HG02763 (cell line): Measurements from ENCODE around the gene IBSP.
A peak's percentile ranks its signal among the peaks of the same experiment; 100 is the strongest.

Source experiments
- ATAC-seq: cut with Tn5 transposase; IDR thresholded peaks from one replicate; pipeline ENCODE4 v1.9.1; 2021; ENCODE audit warnings: mild to moderate bottlenecking, moderate library complexity; ENCODE audit not compliant: unreplicated experiment

Gene IBSP

DNA sequence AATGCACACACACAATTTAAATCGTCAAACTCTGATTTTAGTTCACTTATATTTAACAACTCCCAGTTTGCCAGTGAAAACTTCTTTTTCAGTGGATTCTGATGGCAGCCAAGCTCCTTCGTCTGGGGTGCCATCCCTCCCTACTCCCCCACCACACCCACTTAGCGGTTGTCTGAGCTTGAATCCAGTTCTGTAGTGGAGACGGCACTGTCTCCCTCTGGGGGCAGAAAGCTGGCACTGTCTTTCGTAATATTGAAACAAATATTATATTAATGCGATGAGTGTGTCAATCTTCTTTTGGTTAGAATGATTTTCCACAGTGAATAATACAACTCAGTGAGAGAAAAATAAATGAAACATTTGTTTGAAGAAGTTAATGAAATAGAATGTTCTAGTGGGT, 38.9 kb downstream of the IBSP start:
- no peak for ATAC-seq

DNA sequence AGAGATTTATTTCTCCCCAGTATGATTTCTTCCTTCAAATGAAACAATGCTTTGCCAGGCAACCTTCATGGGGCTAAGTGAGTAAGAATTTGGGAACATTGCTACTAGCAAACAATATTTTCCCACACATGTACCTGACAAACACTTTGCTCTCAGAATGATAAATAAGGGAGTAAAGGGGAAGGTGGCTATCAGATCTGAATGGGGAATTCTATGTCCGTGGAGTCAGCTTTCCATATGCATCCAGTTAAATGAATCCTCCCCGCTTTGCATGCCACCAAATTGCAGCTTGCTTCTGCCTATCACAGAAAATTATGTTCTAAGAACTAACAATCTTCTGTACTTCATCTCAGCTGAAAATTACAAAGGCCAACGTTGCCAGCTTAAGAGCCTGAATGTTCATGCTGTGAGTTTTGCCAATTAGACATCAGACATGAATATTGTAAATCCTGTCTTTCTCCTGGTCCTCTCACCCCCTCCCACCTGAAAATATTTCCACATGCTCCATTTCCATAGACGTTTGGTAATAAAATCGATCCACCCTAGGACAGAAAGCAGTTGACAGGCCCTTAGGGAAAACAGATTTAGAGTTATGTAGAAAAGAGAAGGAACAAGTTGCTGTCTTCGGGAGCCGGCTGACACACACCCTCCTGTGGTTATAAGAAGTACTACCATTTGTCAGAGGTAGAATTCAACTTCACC, 39.7 kb downstream of the IBSP start:
- ATAC-seq: no peak

DNA sequence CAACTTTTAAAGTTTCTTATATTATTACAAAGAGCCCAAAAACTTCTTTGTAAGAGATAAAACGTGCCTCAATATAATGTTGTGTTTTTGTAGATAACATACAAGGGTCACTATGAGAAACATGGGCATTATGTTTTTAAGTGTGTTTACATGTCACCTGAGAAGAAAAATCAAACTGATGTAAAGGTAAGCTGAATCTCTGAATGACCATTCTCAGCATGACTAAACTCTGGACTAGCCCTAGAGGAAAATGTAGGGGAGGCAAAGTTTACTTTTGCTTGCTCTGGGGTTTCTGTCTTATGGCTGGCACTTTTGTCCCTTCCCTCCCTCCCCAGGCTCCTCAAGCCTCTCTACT, 40.2 kb downstream of the IBSP start:
- ATAC-seq: no peak

DNA sequence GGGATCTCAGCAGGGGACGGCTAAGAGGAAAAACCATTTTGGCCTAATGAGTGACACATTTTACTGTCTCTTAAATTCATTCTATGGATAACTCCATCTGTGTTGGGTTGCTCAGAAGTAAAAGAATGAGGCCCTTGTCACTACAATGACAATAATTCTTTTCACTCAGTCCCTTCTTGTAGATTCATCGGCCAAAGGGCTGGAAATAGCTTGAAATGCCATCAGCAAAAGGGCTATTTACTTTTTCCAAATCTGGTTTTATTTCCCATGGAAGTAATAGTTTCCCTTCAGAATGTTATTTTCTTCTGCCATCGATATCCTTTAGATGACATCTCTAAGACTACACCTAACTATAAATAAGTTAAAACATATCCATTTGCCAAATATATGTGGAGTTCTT, 40.8 kb downstream of the IBSP start:
- no peak for ATAC-seq

DNA sequence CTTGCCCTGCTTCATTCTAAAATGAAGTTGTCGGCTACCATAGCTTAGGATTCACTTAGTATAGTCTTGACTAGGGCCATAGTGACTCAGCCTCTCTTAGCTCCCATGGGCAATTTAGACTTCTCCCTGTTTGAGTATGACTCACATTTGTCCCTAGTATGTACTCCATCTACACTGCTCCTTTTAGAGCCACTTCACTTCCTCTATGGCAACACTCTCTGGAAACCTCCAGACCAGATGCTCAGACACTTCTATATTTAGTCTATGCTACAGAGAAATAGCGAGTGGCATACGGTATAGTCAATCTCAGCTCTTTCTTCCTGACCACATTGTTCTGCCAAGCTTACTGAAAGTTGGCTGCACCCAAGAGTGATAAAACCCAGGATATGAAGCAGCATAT, 44.6 kb downstream of the IBSP start:
- ATAC-seq: no peak

DNA sequence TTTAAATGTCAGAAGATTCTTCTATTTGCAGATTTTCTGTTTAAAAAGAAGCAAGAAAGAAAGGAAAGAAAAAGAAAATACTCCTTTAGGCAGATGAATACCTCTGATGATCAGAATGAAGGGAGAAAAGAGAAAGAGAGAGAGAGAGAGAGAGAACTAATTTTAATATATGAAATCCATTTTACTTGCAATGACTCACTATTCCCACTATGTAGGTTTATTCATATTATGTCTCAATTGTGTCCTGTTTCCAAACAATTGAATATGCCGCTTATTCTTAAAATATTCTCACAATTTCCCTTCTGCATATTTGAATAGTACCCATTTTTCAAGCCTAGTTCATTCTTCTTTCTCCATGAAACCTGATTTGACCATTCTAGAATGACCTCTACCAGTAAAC, 45.1 kb downstream of the IBSP start:
- no peak for ATAC-seq

DNA sequence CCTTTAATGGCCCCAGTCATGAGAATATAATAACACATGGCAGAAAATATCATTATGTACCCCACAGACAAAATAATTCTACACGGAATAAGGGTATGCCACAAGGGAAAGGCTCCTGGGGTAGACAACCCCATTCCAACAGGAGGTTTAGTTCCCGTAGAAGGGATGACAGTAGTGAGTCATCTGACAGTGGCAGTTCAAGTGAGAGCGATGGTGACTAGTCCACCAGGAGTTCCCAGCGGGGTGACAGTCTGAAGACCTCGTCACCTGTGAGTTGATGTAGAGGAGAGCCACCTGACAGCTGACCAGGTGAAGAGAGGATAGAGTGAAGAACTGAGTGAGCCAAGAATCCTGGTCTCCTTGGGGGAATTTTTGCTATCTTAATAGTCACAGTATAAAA, 46.9 kb downstream of the IBSP start:
- no peak for ATAC-seq

DNA sequence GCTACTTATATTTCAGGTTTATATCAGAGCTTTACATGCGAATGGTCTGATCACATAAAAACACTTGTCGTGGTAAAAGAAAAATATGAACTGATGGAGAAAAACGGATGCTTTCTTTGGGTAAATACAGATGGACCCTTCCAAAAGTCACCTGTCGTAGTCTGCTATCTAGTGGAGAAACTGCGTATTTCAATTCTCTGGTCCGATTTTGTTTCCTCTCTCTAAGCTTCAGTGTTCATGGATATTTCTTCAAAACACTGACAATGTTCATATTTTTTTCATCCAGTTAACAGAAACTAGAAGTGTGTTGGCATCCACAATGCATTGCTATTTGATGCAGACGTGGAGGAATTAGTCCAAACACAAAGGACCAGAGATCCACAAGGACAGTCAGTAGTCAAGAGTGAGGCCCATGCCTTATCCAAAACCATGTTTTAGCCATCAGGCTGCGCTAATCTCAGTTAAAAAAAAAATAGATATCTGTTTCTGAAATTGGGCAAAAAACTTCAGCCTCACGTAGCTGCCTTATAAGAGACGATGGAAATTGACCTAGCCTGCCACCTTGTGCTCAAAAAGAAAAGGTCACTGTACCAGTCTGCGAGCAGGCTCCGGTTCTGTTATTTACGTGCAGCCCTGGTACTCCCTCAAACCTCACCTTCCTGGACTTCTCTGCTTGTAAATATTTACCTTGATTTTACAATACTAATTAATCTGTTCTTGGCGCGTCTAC, 49.4 kb downstream of the IBSP start:
- ATAC-seq: peak; percentile 66

DNA sequence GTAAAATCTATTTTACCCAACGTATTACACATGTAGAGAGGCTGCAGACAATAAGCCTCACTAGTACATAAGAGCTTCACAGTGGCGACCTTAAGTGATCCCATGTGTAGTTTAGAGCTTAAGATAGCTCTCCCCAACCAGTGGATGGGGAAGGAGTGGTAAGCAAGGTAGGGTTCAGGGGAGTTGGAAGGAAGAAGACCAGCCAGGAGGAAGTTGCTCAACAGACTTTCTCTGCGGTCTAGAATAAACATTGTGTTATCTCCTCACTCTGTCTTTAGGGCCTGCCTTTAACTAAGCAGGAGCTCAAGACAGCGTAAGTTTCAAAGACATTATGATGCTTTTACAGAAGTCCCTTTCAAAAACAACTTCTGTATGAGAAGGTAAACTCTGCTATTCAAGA, 50.3 kb downstream of the IBSP start:
- ATAC-seq: no peak

DNA sequence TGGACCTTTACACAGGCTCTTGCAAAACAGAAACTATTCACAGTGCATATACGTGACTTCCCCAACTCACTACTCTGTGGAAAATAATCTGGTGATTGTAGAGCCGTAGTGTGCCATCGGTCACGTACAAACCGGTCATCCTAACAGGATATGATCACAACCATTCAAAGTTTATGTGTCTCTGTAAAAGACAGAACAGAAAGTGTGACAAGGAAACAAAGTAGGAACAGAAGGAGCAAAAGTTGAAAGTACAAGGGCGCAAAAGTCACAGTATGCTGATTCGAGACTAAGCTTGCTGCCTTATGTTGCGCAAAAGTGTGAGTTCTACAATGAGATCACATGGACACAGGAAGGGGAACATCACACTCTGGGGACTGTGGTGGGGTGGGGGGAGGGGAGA, 52.0 kb downstream of the IBSP start:
- no peak for ATAC-seq

DNA sequence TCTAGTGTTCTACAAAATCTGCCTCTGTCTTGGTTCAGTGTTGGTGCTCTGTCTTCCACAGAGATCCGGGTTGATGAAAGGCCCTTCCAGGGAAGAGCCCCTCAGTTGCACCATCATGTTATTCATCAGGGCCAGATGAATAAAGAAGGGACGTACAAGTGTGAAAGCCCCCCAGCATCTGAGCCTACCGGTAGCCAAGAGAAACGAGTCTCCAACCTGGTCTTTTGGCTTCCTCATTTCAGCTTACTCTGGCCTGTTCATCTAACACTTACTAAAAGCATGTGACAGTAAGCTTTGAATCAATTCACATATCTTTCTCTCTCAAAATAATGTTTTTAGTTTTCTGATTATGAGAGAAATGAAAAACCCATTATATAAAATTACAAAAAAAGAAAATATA, 52.6 kb downstream of the IBSP start:
- no peak for ATAC-seq

DNA sequence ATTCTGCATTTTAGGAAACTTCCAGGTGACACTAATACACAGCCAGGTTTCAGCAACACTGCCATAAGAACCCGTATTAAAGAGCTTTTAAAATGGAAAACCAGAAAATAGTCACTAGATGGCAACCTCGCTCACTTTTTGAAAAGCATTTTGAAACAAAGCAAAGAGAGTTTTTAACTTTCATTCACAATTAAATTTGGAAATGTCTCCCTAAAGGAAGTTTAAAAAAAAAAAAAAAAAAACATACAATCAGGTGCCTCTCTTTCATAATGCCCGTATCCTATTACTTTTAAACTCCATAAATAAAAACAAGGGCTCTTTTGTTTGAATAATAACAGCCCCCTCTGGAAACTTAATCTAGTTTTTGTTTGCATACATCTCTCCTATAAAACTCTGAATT, 53.8 kb downstream of the IBSP start:
- no peak for ATAC-seq

DNA sequence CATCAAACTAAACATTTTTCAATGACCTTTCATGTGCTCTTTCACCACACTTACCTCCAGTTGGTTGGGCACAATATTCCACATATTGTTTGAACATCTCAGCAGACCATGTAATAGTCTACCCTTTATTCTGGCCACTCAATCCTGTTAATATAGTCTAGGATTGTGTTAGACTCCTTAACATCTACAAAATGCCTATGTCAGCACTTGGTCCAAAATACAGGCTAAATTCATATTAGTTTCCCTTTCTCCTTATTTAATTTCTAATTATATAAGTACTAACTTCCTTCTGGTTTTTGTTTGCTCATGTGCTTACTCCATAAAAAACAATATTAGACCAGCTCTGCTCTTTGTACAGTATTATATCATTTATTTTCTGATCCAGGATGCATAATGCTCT, 54.5 kb downstream of the IBSP start:
- ATAC-seq: no peak

DNA sequence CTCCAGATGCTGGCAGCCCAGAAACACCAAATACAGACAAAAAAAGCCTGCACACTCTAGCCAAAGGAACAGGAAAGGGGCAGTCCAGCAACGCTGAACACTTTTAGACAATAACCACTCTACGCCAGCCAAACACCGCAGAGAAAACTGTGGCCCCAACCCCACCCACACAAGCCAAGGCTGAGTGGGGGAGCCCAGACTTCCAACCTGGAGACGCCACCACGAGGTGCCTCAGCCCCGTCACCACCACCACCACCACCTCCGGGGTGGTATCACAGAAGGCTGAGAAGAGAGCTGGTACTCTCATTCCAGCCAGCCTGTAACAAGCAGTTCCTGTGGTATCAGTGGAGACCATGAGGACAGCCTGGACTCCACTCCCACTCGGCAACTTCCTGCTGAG, 56.2 kb downstream of the IBSP start:
- ATAC-seq: no peak

DNA sequence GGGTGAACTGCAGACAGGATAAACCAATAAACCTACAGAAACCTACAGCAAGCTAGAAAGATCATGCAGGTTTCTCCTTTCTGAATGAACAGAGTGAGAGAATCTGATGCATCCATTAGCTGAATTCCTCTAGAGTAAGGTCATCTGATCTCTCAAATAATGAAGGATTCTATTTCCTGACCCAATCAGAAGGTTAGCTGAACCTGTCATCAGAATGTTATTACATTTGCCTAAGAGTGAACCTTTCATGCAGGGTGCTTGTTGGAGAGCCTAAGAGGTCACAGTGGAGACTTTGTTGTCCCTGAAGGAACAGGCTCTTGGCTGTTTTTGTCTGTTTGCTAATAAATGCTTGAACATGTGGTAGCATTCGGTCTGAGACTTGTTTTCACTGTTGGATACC, 57.5 kb downstream of the IBSP start:
- ATAC-seq: no peak

DNA sequence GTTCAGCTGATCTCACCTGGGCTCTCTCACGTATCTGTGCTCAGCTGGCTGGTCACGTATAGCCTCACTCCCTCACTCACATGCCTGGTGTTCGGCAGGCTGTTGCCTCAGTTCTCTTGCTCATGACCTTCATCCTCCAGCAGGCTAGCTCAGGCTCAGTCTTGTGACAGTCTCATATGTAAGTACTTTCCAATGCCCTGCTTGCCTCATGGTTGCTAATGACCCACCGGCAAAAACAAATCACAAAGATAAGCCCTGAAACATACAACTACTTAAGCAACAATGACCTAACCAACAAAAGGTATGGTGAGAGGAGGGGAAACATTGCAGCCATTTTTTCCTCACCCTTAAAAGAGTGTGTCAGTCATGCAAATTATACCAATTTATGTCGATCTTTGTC, 58.4 kb downstream of the IBSP start:
- ATAC-seq: no peak
